ENCODE measurements around the gene L3MBTL4. TPM values are rescaled to one million over a fixed set of nuclear protein-coding genes. Genes with fewer than 3 reads are reported as not detected.
A peak's percentile ranks its signal among the peaks of the same experiment; 100 is the strongest.

The L3MBTL4 gene
- total and polyA plus RNA-seq, 4 donors, result 2.3 to 15.0 (median 5.0) TPM

- TF ChIP-seq ZBTB33 (IDR thresholded peaks at IDR 0.05) (no peak), SP1 (IDR thresholded peaks at IDR 0.05) (no peak), EGR1 (IDR thresholded peaks at IDR 0.05; ENCODE audit: low read depth in 2 of 2) (no peak), YY1 (IDR thresholded peaks at IDR 0.05) (no peak), TAF1 (conservative IDR thresholded peaks at IDR 0.05) (no peak), RXRA (IDR thresholded peaks at IDR 0.05) (peak in 1 of 2 donors; percentile 13), HNF4G (IDR thresholded peaks at IDR 0.05) (no peak), FOXA1 (IDR thresholded peaks at IDR 0.05) (no peak), JUND (IDR thresholded peaks at IDR 0.05) (no peak), HNF4A (conservative IDR thresholded peaks at IDR 0.05) (peak; percentile 6 to 17)
Observed at GRCh38 chr18:6406075-6406909, 8.4 kb downstream of the L3MBTL4 start (continued).

GRCh38 chr18:6405237-6406074 is 9.3 kb downstream of the L3MBTL4 start:
- no peak overlapping the region for H3K9ac ChIP-seq (ENCODE audit: low read depth in 1 of 2, low read length in 2 of 2)
- peak overlapping the region; percentile 23 to 66 for H3K27ac ChIP-seq (ENCODE audit: low read depth in 1 of 2, low read length in 2 of 2)
- H3K36me3 ChIP-seq (ENCODE audit: control insufficient read depth in 4 of 4, insufficient read depth in 3 of 4, low read depth in 1 of 4, low read length in 3 of 4), result no peaks in the 10 kb centered on the region
- TF ChIP-seq YY1 (IDR thresholded peaks at IDR 0.05) (no peak), GABPA (IDR thresholded peaks at IDR 0.05 in 1 of 2, conservative IDR thresholded peaks at IDR 0.05 in 1 of 2) (no peak), MAX (IDR thresholded peaks at IDR 0.05) (no peak), NR2F2 (IDR thresholded peaks at IDR 0.05) (no peak), HNF4G (IDR thresholded peaks at IDR 0.05) (no peak), ATF3 (IDR thresholded peaks at IDR 0.05) (no peak), REST (IDR thresholded peaks at IDR 0.05) (no peak), RXRA (IDR thresholded peaks at IDR 0.05) (no peak), ZBTB33 (IDR thresholded peaks at IDR 0.05) (no peak), TAF1 (conservative IDR thresholded peaks at IDR 0.05) (no peak)
- no peaks in the 10 kb centered on the region for H3K9me3 ChIP-seq (ENCODE audit: control insufficient read depth in 4 of 4, low read length in 3 of 4)
- DNase-seq (ENCODE audit: low spot score), result no peak
- no peaks in the 10 kb centered on the region for H3K27me3 ChIP-seq (ENCODE audit: control insufficient read depth in 4 of 4, insufficient read depth in 4 of 4, low read length in 3 of 4)
- peaks cover 7 to 29% (median 12%) of the 10 kb centered on the region in 4 donors for H3K4me1 ChIP-seq (ENCODE audit: control insufficient read depth in 4 of 4, insufficient read depth in 4 of 4, low read length in 3 of 4)
- 85% methylated on average over 11 of the region's 11 CpGs for WGBS
- H3K4me3 ChIP-seq (ENCODE audit: low read depth in 1 of 3, low read length in 3 of 3), result no peak overlapping the region

Data from liver (tissue), 9 donors.